Activated CD4-positive, alpha-beta T cell treated with anti-CD3 and anti-CD28 coated beads, Interleukin-2, amount 50 U/mL, for 16 hours (primary cell): ENCODE data around the gene DPAGT1.
A peak's percentile ranks its signal among the peaks of the same experiment; 100 is the strongest.

ENCODE experiments used
- DNase-seq: peaks from one replicate; pipeline ENCODE4 v3.0.0-alpha.2; 2020

The DPAGT1 gene

DNA sequence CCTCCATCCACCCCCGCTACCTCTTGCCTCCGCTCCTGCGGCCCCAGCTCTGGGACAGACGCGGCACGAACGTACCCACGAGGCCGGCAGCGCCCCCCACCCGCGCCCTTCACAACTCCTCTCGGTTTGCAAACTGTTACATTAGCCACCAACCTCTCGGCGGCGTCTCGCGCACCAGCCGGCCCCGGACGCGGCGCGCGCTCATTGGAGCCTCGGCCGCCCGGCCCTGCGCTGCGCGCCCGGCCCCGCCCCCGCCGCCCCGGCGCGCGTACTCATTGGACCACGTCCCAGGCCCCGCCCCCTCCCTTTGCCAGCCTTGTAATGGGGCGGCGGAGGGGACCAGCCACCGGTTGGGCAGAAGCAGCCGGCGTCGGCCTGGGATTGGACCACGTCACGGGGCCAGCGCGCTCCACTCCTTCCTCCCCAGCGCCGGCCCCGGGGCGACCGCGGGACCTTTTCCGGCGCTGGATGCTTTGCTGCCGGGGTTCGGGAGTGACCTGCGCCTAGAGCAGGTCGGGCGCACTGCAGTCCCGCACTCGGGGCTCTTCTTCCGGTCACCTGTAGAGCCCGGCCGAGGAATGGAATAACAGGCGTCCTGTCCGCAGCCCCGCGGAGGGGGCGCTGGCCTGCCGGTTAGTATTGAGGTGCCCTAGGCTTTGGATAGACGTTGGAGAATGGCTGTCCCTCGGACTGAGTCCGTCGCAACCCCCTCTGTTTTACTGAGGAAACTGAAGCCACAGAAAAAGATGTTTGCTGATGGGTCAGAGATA lies 44.5 kb downstream of the DPAGT1 start, which contains the start of gene HYOU1:
HYOU1 (minus strand) TSS at position 206 of the 770 bp plus-strand sequence. CDS start 1,045 bp downstream, outside the sequence.
- peak; percentile 99 for DNase-seq

DNA sequence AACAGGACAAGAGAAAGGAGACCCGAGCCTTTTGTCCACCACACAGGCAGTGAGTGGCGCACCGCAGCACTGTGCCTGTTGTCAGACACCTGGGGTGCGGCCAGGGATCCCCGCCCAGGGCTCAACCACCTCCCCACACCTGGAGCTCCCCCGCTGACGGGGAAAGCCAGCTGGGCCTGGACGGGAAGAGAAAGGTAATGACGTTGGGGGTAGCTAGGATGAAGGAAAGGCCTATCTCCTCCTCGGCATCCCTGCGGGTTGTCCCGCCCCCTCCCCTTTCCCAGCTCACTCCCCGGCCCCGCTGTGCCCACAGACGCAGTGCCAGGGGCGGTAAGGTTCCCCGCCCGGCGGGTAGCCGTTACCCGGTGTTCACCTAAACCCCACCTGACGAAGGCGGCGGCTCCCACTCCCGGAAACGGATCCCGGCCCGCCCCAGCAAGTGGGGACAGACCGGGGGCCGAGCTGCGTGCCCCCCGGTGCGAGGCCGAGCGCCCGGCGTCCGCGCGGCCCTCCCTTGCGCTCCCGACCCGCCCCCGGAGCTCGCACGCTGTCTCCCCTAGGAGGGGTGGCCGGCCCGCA lies 45.1 kb downstream of the DPAGT1 start:
- peak; percentile 23 for DNase-seq

DNA sequence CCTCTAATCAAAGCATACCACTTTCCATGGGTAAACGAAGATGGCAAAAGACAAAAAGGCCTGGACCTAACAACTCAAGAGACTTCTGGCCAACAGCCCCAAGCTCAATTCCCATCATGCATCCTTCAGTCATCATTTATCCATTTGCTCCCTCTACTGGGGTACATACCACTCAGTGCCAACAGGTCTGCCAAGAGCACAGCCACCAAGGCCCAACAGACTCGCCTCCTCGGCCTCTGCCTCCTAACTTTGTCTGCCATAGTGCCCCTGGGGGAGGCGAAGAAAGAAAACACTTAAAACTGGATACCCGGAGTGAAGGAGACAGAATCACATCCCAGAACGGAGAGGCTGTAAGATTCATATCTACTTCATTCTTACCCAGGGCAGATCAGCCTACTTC lies 45.8 kb downstream of the DPAGT1 start:
- DNase-seq, result peak; percentile 32

DNA sequence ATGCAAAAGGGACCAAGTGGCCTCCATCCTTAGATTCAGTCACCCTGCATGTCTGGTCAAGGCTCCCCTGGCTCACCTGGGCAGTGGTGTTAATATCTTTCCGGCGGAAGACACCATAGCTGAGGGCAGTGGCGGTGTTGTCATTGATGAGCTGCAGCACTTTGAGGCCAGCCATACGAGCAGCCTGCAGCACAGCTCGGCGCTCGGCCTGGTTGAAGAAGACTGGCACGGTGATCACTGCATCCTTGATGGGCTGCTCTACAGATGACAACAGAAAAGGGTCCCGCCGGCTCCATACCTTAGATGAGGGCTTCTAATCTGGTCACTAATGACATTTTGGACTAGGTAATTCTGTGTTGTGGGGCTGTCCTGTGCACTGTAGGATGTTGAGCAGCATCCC lies 47.2 kb downstream of the DPAGT1 start:
- DNase-seq, result no peak

DNA sequence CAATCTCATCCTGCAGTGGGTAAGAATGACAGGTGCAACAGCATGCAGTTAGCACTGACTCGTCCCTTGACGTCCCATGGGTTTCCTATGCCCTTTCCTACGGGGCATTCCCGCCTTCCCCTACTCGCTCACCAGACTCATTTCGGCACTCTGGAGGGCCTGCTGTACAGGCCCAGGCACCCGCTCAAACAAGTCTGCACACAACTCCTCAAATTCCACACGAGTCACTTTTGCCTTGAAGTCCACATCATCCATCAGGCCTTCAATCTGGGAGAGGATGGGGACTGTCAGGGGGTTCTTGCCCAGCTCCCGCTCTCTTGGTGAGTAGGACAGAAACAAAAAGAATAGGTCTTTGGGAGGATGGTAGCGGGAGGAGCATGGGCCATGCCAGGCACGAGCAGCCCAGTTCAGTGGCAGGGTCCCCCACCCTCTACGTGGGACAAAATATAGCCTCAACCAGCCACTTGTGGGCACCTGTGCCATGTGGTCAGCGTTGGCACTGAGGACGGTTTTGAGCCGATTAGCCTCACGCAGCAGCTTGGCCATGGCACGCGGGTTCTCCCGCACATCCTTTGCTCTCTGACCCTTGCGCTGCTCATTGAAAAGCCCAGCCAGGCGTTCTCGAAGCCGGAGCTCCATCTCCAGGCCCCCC lies 49.4 kb downstream of the DPAGT1 start:
- no peak for DNase-seq

DNA sequence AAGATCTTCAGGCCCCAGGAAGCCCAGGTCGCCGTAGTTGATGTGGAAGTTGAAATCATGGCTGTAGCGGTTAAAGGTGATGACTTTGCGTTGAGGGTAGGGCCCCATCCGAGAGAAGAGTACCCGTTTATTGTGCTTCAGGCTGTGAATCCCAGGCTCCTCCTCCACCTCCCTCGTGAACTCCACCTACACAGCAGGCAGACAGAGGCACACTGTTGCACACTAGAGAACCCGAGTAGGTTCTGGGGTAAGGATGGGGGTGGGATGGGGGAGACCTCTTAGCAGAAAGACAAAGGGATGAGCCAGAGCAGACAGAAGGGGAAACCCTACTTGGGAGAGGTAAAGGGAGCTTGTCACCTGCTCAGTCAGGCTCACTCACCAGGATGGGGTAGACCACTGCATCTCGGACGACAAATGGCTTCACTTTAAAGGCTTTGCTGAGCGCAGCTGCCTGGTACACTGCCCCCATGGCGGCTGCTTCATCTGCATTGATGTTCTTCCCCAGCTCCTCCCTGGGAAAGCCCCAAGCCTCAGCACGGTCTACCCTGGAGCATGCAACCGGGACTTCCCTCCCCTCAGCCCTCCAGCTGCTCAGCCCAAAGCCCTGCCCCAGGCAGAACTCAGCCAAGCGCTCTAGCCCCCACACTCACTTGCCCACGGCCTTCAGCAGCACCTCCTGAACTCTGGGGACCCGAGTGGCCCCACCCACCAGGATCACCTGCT lies 50.1 kb downstream of the DPAGT1 start:
- DNase-seq, result no peak

DNA sequence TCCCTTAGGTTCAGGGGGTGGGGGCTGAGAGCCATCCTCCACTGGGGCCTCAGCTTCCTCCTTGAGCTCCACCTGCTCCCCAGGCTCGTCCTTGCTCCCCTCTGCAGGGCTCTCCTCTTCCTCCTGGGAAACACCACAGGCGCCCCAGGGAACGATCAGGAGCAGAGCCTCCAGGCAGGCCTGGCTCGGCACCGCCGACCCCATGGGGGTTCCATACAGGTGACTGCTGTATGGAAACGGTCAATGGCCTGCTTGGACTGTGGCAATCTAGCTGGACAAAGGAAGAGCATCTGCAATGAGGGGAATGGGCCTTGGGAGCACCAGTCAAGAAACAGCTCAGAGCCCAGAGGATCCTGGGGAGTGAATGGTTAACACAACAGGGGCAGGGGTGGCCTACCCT lies 52.6 kb downstream of the DPAGT1 start:
- DNase-seq, result no peak

DNA sequence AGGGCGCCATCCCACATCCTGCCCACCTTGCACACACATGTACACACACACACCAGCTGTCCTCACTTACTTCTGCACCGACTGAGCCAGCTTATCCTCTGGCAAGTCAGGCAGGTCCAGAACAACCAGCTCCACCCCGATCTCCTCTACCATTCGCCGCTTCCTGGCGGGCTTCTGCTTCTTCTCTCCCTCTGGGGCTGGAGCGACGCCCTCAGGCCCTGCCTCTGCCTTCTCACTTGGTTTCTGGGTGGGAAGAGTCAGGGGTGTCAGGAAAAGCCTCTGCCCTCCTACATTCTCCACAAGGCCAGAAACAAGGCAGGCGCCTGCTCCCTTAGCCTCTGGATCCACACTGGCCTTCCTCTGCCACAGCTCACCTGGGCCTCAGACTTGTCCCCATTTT lies 53.0 kb downstream of the DPAGT1 start:
- DNase-seq, result no peak

DNA sequence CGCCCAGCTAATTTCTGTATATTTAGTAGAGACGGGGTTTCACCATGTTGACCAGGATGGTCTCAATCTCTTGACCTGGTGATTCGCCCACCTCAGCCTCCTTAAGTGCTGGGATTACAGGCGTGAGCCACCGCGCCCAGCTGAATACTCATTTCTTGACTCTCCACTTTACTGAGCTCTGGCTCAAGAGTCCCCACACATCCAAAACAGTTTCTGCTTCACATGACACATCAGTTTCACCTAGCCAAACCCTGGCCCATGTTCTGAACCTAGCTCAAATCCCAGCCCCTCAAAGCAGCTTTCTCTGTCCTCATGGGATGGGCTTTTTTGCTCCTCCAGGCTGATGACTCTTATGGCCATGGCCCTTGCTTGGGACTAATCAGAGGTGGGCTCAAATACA lies 54.4 kb downstream of the DPAGT1 start:
- no peak for DNase-seq
